GM19397 (cell line): ENCODE data around the gene RRN3.
"Not testable (repeated sequence)": the region's sequence is repeated elsewhere in the genome, so short reads cannot be mapped to it uniquely, and the experiment has no call there.

Experiments used
- ATAC-seq: cut with Tn5 transposase; IDR thresholded peaks from one replicate; pipeline ENCODE4 v1.9.1; 2021; ENCODE audit warnings: mild to moderate bottlenecking, moderate library complexity; ENCODE audit not compliant: unreplicated experiment

Gene RRN3

GRCh38 chr16:15053904-15054303, 40.2 kb downstream of the RRN3 start:
- no peak for ATAC-seq

GRCh38 chr16:15052747-15053476, 41.2 kb downstream of the RRN3 start:
- ATAC-seq, result no peak

GRCh38 chr16:15051387-15051951, 42.6 kb downstream of the RRN3 start:
- no peak for ATAC-seq

DNA sequence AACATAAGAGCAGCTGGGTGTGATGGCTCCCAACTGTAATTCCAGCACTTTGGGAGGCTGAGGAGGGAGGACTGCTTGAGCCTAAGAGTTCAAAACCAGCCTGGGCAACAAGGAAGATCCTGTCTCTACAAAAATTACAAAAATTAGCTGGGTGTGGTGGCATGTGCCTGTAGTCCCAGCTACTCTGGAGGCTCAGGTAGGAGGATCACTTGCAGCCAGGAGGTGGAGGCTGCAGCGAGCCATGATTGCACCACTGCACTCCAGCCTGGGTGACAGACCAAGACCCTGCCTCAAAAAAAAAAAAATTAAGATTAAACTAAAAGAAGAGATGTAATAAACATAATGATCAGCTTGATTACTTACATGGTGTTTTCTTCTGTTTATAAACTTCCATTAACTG, 43.6 kb downstream of the RRN3 start:
- ATAC-seq, result not testable (repeated sequence)

DNA sequence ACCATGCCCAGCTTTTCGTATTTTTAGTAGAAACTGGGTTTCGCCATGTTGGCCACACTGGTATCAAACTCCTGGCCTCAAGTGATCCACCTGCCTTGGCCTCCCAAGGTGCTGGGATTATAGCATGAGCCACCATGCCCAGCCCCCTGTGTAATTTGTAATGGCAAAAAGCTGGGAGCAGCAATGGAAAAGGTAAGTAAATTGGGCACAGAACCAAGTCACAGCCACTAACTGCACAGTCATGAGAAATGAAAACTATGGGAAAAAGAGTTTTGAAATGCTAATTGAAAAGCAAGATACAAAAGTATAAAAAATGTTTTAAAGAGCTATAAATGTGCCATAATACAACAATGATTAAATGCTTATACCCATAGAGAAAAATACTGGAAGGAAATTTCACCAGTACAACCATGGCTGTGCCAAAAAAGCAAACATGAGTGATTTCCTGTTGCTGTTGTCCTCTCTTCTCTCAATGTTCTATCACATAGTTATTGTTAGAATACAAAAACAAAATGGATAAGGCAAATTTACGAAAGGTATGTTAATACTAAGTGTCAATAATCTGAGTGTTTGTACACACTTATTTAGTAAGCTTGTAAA, 44.4 kb downstream of the RRN3 start:
- ATAC-seq, result no peak

- ATAC-seq, result no peak
Observed at GRCh38 chr16:15046692-15047376, 47.2 kb downstream of the RRN3 start.

GRCh38 chr16:15045270-15045669, 48.8 kb downstream of the RRN3 start:
- ATAC-seq, result not testable (repeated sequence)

DNA sequence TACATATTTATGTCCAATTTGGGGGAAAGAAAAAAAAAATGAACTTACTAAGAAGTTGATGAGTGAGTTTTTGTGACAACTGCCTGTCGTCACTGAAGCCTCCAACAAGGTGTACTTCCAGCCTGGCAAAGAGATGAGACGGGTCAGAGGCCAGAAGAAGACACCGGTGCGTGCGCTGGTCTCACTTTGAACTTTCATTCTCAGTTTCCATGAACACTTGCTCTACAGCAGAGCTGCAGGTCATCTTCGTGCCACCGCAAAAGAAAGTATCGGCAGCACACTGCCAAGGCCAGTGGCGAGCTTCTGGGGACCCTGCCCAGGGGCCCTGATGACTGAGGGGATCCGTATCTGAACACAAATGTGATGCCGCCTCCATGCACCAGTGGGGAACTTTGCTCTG, 49.8 kb downstream of the RRN3 start:
- no peak for ATAC-seq

GRCh38 chr16:15043344-15043743, 50.7 kb downstream of the RRN3 start:
- no peak for ATAC-seq

- ATAC-seq, result no peak
Observed at GRCh38 chr16:15041271-15042004, 52.6 kb downstream of the RRN3 start.

- ATAC-seq, result no peak
Observed at GRCh38 chr16:15038689-15039088, 55.4 kb downstream of the RRN3 start.

DNA sequence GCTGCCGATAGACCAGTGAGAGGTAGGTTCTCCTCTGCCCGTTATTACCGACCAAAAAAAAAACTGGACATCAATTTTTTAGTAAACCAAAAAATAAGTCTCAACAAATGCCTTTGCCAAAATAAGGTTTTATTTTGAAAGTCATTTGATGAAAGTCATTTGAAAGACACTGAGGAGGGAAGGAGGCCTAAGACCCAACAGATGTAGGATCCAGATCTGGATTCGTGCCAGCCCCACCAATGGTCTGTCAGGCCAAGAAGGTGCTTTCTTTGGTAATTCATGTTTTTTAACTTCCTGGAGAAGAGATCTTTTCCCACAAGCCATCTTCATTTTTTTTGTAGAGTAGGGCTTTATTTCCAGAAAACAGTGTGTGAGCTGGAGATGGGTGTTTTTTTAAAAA, 56.3 kb downstream of the RRN3 start:
- ATAC-seq, result no peak

- ATAC-seq, result no peak
Observed at GRCh38 chr16:15037003-15037402, 57.1 kb downstream of the RRN3 start.

DNA sequence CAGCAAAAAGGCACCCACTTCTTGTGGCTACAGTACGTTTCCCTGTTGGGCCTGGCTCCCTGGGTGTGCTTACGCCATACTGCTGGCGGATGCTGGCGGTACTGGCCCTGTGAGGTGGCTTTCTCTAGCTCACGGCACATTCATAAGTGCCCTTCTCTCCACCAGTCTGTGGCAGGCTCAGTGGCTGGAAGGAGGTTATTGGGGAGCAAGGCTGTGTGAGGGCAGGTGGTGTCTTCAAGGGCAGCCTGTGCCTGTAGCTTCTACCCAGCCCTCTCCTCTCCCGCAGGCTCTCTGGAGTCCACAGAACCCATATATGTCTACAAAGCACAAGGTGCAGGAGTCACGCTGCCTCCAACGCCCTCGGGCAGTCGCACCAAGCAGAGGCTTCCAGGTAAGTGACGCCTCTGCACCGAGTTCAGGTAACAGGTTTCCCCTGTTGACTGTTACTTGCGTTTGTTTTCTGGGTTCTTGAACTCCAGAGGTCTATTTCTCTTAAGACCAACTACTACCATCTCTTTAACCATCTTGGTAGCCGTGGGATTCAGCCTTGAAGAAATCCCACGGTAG, 58.8 kb downstream of the RRN3 start:
- no peak for ATAC-seq

DNA sequence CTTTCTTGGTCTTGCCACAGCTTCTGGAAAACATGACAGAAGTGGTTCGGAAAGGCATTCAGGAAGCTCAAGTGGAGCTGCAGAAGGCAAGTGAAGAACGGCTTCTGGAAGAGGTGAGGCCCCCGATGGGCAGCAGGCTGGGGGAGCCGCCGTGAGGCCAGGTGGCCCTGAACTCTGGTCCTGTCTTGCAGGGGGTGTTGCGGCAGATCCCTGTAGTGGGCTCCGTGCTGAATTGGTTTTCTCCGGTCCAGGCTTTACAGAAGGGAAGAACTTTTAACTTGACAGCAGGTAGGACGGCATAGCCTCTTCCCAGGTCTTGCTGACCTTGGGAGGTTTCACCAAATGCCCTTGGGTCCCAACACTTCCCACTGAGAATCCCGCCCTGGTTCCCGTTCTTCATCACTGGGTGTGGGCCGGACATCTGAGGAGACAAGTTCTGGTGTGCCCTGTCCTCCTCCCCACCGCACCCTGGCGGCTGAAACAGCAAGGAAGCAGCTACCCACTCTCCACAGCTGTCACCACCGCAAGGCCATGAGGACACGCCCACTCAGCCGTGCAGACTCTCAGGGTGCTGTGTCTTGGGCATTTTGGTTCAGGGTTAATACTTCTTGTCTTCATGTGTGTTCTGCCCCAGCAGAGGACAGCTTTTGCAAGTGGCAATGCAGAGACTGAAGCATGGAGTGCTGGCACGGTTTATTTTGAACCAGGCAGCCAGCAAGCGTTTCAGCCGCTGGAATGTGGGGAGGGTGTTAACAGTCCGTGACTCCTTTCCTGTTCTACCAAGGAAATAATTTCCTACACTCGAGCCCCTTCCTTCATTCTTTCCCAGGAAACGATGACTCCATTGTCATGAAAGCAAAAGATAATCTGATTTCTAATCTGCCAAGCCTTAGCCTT, 59.6 kb downstream of the RRN3 start:
- ATAC-seq, result no peak

GRCh38 chr16:15033309-15033707, 60.8 kb downstream of the RRN3 start:
- no peak for ATAC-seq

GRCh38 chr16:15032547-15033308, 61.3 kb downstream of the RRN3 start:
- ATAC-seq, result no peak

DNA sequence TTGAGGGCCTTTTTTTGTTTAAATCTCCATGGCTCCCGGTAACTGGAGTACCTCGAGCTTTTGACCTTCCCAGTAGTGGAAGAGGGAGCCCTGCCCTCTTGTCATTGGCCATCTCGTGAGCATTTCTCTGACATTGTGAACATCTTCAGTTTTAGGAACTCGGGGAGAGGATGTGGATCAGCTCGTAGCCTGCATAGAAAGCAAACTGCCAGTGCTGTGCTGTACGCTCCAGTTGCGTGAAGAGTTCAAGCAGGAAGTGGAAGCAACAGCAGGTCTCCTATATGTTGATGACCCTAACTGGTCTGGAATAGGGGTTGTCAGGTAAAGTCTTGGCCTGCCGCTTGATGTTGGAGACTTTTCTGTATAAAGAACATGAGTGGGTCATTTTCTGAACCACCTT, 62.5 kb downstream of the RRN3 start:
- ATAC-seq, result no peak

DNA sequence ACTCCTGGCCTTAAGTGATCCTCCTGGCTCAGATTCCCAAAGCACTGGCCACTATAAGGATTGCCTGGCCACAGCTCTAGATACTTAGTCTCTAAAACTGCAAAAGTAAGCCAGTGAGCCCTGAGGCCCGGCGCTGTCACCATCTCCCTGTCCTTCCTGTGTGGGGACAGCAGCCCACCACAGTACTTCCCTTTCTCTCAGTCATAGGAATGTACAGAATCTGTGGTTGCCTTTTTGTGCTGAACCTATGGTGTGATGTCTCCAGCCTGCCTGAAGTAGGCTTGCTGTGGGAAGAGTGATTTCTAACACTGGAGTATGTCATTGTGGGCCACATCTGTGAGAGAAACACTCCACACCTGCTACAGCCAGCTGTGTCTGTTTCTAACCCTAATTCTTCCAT, 62.9 kb downstream of the RRN3 start:
- no peak for ATAC-seq
